GM10266 (cell line): ENCODE data around the gene CPEB1.
"Not testable (repeated sequence)": the region's sequence is repeated elsewhere in the genome, so short reads cannot be mapped to it uniquely, and the experiment has no call there.

Experiments used
- DNase-seq: peaks from one replicate; pipeline ENCODE4 v3.0.0; 2012; ENCODE audit errors: extremely low spot score
- TF ChIP-seq, protein P1 (sequence below): IDR thresholded peaks from 2 replicates; pipeline ENCODE4 v1.5.1; 2012; ENCODE audit warnings: mild to moderate bottlenecking, low read depth; ENCODE audit not compliant: control insufficient read depth, insufficient read depth; ENCODE audit errors: missing control alignments

The CPEB1 gene

DNA sequence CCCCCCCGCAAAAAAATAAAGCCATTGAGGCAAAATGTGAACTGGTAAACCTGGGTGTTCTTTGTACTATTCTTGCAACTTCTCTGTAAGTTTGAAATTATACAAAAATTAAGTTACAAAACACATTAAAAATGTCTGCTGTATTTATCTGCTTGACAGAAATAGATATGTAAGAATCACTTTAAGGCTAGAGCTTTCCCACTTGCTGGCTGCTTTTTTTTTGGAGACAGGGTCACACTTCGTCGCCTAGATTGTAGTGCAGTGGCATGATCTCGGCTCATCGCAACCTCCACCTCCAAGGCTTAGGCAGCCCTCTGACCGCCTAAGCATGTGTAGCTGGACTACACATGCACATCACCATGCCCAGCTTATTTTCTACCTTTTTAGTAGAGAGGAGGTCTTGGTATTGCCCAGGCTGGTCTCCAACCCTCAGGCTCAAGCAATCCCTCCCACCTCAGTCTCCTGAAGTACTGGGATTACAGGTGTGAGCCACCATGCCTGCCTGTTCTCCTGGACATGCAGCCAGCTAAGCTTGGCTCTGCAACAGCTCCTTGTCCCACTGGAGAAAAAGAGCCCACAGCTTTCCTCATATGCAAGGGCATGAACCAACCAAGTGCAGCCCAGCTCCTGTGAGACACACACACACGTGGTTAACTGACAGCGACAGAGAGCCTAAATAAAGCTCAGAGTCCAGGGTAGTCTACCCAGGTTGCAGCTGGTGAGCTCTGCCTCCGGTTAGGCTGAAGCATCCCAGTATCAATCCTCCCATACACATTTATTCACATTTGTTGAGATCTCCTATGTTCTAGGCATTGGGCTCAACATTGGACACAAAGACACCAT is 111.4 kb downstream of the CPEB1 start:
- DNase-seq, result no peak
- TF ChIP-seq, protein P1, sequence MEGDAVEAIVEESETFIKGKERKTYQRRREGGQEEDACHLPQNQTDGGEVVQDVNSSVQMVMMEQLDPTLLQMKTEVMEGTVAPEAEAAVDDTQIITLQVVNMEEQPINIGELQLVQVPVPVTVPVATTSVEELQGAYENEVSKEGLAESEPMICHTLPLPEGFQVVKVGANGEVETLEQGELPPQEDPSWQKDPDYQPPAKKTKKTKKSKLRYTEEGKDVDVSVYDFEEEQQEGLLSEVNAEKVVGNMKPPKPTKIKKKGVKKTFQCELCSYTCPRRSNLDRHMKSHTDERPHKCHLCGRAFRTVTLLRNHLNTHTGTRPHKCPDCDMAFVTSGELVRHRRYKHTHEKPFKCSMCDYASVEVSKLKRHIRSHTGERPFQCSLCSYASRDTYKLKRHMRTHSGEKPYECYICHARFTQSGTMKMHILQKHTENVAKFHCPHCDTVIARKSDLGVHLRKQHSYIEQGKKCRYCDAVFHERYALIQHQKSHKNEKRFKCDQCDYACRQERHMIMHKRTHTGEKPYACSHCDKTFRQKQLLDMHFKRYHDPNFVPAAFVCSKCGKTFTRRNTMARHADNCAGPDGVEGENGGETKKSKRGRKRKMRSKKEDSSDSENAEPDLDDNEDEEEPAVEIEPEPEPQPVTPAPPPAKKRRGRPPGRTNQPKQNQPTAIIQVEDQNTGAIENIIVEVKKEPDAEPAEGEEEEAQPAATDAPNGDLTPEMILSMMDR, result no peak

DNA sequence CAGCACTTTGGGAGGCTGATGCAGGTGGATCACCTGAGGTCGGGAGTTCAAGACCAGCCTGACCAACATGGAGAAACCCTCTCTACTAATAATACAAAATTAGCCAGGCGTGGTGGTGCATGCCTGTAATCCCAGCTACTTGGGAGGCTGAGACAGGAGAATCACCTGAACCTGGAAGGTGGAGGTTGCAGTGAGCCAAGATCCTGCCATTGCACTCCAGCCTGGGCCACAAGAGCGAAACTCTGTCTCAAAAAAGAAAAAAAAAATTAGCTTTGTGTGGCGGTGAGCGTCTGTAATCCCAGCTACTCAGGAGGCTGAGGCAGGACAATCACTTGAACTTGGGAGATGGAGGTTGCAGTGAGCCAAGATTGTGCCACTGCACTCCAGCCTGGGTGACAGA is 112.0 kb downstream of the CPEB1 start:
- not testable (repeated sequence) for DNase-seq

DNA sequence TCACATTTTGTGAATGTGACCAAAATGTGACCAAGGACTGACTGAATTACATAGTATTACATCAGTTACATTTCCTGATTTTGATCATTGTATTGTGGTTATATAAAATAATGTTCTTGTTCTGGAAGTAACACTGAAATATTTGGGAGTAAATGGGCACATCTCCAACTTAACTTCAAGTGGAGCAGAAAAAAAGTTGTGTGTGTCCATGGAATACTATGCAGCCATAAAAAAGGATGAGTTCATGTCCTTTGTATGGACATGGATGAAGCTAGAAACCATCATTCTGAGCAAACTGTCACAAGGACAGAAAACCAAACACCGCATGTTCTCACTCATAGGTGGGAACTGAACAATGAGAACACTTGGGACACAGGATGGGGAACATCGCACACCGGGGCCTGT is 112.7 kb downstream of the CPEB1 start:
- not testable (repeated sequence) for DNase-seq

DNA sequence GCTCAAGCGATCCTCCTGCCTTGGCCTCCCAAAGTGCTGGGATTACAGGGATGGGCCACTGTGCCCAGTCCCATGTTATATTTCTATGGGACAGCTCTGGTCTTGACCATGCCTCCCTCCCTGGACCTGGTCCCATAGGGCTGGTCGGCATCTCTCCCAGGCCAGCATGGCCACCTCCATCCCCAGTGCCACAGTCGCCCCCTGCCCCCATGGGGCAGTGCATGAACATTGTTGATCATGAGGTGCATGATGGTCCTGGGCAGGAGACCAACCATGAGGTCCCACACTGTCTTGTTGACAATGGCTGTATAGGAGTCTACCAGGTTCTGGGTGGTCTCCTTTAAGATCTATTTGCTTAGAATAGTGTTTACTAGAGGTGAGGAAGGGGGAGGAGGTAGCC is 113.4 kb downstream of the CPEB1 start:
- no peak for DNase-seq
- TF ChIP-seq, protein P1, result no peak

DNA sequence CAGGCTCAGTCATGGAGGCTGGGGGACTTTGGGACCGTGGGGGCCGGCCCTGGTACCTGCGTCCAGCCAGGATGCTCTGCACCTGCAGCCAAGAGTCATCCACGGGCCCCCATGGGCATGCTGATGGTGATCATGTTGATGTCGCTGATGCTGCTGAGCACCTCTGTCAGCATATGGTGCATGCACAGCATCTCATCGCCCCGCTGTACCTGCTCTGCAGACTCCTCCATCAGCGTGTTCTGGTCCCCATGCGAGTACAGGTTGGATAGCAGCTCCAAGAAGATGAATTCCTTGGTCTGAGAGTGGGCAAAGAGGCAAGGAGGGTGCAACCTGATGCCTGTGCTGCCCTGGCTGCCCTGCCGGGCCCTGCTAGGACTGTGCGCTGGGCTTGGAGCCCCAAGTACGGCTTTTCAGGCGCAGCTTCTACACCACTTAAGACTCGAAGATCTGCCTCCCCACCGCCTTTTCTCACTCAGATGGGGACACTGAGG is 114.1 kb downstream of the CPEB1 start:
- TF ChIP-seq, protein P1, result no peak
- DNase-seq, result no peak

DNA sequence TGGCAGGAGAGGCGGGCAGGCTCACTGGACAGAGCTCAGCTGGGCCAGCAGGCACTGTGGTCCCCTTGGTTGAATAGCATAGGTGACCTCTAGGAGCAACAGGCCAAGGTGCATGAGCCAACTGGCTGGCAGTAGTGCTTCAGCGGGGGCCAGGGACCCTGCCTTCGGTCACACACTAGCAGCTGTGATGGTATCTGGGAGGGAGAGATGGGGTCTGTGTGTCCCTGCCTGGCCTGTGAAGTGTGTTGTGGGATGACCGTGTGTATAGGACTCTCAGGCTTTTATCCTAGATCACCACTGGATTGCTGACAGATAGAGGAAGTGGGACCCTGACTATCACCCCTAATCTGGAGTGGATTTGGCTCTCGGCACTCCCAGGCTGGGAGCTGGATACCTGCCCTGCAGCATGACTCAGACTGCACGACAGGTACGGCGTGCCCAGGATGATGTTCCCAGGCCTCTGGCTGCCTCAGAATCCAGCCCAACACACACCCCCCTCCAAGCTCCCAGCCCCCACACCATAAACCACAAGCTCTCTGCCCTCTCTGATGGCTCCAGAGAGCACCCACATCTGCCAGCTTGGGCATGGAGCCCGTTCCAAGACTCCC is 114.7 kb downstream of the CPEB1 start:
- TF ChIP-seq, protein P1, result no peak
- DNase-seq, result no peak

DNA sequence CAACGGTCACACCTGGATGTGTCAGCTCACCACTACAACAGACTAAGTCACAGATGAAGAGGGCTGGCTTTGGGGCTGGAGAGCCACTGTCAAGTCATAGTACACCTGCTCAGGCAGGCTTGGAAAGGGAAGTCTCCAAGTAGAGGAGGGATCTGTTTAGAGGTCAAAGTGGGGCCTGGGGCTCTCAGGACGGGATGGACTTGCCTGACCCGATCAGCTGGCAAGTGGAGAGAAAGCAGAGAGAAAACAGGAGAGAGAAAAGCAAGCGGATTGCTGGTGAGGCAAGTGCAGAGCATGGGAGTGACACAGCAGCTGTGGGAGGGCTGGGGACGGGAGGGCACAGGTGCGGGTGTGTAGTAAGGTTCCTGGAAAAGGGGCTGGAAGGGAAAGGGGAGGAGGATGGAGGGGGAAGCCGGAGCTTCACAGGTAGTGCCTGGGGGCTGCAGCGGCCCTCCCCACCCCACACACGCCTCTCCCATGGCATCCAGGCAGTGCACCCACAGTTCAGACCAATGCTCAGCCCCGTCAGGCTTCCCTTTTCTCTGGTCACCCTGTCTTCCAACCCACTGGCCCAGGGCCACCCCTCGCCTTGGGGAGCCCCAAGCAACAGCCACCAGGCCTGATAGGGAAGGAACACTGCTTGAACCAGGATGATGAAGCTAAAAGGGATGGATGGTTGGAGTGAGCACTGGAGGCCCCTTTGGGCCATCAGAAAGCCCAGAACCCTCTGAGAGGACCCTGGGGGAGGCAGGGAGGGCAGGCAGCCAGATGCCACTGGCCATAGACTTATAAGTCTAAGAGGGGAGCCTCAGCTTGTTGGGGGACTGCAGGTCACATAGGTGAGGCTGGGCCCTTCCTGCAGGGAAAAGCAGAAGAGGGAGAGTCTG is 115.4 kb downstream of the CPEB1 start:
- DNase-seq, result no peak
- TF ChIP-seq, protein P1, result no peak
